GM21825 (cell line): ENCODE measurements around the gene CFAP65.

Experiments used
- ATAC-seq: cut with Tn5 transposase; IDR thresholded peaks from one replicate; pipeline ENCODE4 v1.9.1; 2021; ENCODE audit warnings: mild to moderate bottlenecking, moderate library complexity; ENCODE audit not compliant: unreplicated experiment

CFAP65 gene

GRCh38 chr2:219032051-219032745, 9.1 kb downstream of the CFAP65 start:
- ATAC-seq, result no peak

- no peak for ATAC-seq
Observed at GRCh38 chr2:219031005-219031738, 10.1 kb downstream of the CFAP65 start.

GRCh38 chr2:219030177-219030940, 11.0 kb downstream of the CFAP65 start:
- no peak for ATAC-seq

GRCh38 chr2:219029829-219030165, 11.5 kb downstream of the CFAP65 start:
- ATAC-seq, result peak; percentile 81

- no peak for ATAC-seq
Observed at GRCh38 chr2:219028996-219029828, 12.1 kb downstream of the CFAP65 start.

- no peak for ATAC-seq
Observed at GRCh38 chr2:219028141-219028540, 13.2 kb downstream of the CFAP65 start.

- no peak for ATAC-seq
Observed at GRCh38 chr2:219027511-219028055, 13.7 kb downstream of the CFAP65 start.

GRCh38 chr2:219026946-219027345, 14.4 kb downstream of the CFAP65 start:
- no peak for ATAC-seq

- no peak for ATAC-seq
Observed at GRCh38 chr2:219025637-219026585, 15.4 kb downstream of the CFAP65 start.

- no peak for ATAC-seq
Observed at GRCh38 chr2:219024059-219024458, 17.3 kb downstream of the CFAP65 start.

GRCh38 chr2:219023045-219023605, 18.2 kb downstream of the CFAP65 start:
- ATAC-seq, result no peak

- ATAC-seq, result no peak
Observed at GRCh38 chr2:219022616-219023015, 18.7 kb downstream of the CFAP65 start.

GRCh38 chr2:219022041-219022440, 19.3 kb downstream of the CFAP65 start:
- no peak for ATAC-seq

- ATAC-seq, result no peak
Observed at GRCh38 chr2:219021591-219021990, 19.7 kb downstream of the CFAP65 start.

GRCh38 chr2:219020604-219021365, 20.5 kb downstream of the CFAP65 start:
- no peak for ATAC-seq

GRCh38 chr2:219019436-219019835, 21.9 kb downstream of the CFAP65 start:
- no peak for ATAC-seq

- no peak for ATAC-seq
Observed at GRCh38 chr2:219018726-219019125, 22.6 kb downstream of the CFAP65 start.

GRCh38 chr2:219018286-219018685, 23.0 kb downstream of the CFAP65 start:
- ATAC-seq, result no peak
